Lung (tissue), 12 donors: ENCODE measurements around the gene CACNA1D. TPM values are rescaled to one million over a fixed set of nuclear protein-coding genes. Genes with fewer than 3 reads are reported as not detected.

ENCODE experiments used
- ATAC-seq: fragments of 200-7000 bp; cut with Tn5 transposase; one replicate; pipeline ENCODE4 v1.9.1; 2020; ENCODE audit warnings: moderate number of reproducible peaks; ENCODE audit not compliant: insufficient read depth, low FRiP score
- DNase-seq, 3 donors: peaks; one replicate each; pipeline ENCODE4 v3.0.0-alpha.2; 2013 to 2017
- H3K27ac ChIP-seq, 2 donors: one replicate each; pipeline ENCODE4 v1.5.1; 2013; ENCODE audit warnings: mild to moderate bottlenecking in 2 of 2, moderate library complexity in 2 of 2, control low read depth in 1 of 2, inconsistent platforms in 1 of 2, low read depth in 1 of 2, low read length in 1 of 2
- H3K27me3 ChIP-seq, 3 donors: one replicate each; pipeline ENCODE4 v1.5.1; 2013; ENCODE audit warnings: low read length in 2 of 3; ENCODE audit not compliant: control insufficient read depth in 3 of 3, insufficient read depth in 3 of 3
- H3K36me3 ChIP-seq, 4 donors: one replicate each; pipeline ENCODE4 v1.5.1; 2013; ENCODE audit warnings: low read length in 4 of 4, mild to moderate bottlenecking in 1 of 4, moderate library complexity in 1 of 4; ENCODE audit not compliant: control insufficient read depth in 4 of 4, insufficient read depth in 4 of 4
- H3K4me1 ChIP-seq, 5 donors: one replicate each; pipeline ENCODE4 v1.5.1; 2013; ENCODE audit warnings: low read length in 5 of 5, mild to moderate bottlenecking in 2 of 5, moderate library complexity in 1 of 5; ENCODE audit not compliant: control insufficient read depth in 5 of 5, insufficient read depth in 5 of 5
- H3K4me3 ChIP-seq: one replicate; pipeline ENCODE4 v1.5.1; 2013; ENCODE audit warnings: mild to moderate bottlenecking, control low read depth, moderate library complexity
- H3K9ac ChIP-seq, 2 donors: one replicate each; pipeline ENCODE4 v1.5.1; 2013; ENCODE audit warnings: low read length in 2 of 2, control low read depth in 1 of 2; ENCODE audit not compliant: insufficient read depth in 1 of 2
- H3K9me3 ChIP-seq, 4 donors: one replicate each; pipeline ENCODE4 v1.5.1; 2013; ENCODE audit warnings: low read length in 3 of 4, mild to moderate bottlenecking in 1 of 4, moderate library complexity in 1 of 4; ENCODE audit not compliant: control insufficient read depth in 4 of 4, insufficient read depth in 3 of 4
- CTCF ChIP-seq: IDR thresholded peaks from 2 replicates; pipeline ENCODE4 v1.5.1; 2012; ENCODE audit warnings: mild to moderate bottlenecking; ENCODE audit errors: control extremely low read depth, extremely low read depth
- WGBS, 2 donors: extraction: QIAGEN DNeasy Blood & Tissue Kit; methylation state at CpG; one replicate each; pipeline ENCODE4 v1.1.7; 2013; 5-methylcytosine and 5-hydroxymethylcytosine counted together
- polyA plus RNA-seq, 2 donors: library from polyadenylated mRNA; stranded (reverse); fragments of 200-250 nt; gene quantifications; one replicate each; pipeline ENCODE4 v1.2.1, GENCODE V29; 2013
- total RNA-seq, 2 donors: library from RNA; depleted of rRNA in 1 of 2; stranded (reverse); fragments of >200 nt in 1 of 2; gene quantifications; one replicate each; pipeline ENCODE4 v1.2.1, GENCODE V29; 2014 to 2021
- donor health status: control.
- donor health status: control.
- donor health status: Bipolar disorder and iron deficiency.
- donor health status: healthy.
- donor health status: DM: yes; HTN: yes; CAD: no.

The CACNA1D gene
- total and polyA plus RNA-seq, 4 donors, result 2.7 to 96.8 (median 23.1) TPM

- H3K36me3 ChIP-seq, result peaks cover 0 to 51% (median 24%) of the 10 kb centered on the region in 4 donors
- ATAC-seq (no peak), DNase-seq (no peak)
- H3K9ac ChIP-seq, result no peak overlapping the region
- H3K9me3 ChIP-seq, result no peaks in the 10 kb centered on the region
- H3K4me3 ChIP-seq, result no peak overlapping the region
- H3K4me1 ChIP-seq, result peaks cover 0 to 3% (median 0%) of the 10 kb centered on the region in 5 donors
- 76 to 92% methylated on average over 4 of the region's 4 CpGs for WGBS, 2 donors
- no peak overlapping the region for H3K27ac ChIP-seq
- no peak for TF ChIP-seq CTCF
- H3K27me3 ChIP-seq, result no peaks in the 10 kb centered on the region
Observed at GRCh38 chr3:53780171-53780570, 285.8 kb downstream of the CACNA1D start.

- no peaks in the 10 kb centered on the region for H3K27me3 ChIP-seq
- peaks cover 0 to 3% (median 0%) of the 10 kb centered on the region in 5 donors for H3K4me1 ChIP-seq
- TF ChIP-seq CTCF, result no peak
- H3K4me3 ChIP-seq, result no peak overlapping the region
- ATAC-seq (no peak), DNase-seq (peak in 2 of 3 donors; percentile 11 to 26)
- H3K9ac ChIP-seq, result no peak overlapping the region
- H3K9me3 ChIP-seq, result no peaks in the 10 kb centered on the region
- peaks cover 0 to 54% (median 22%) of the 10 kb centered on the region in 4 donors for H3K36me3 ChIP-seq
- H3K27ac ChIP-seq, result no peak overlapping the region
- 79 to 92% methylated on average over 2 of the region's 2 CpGs for WGBS, 2 donors
Observed at GRCh38 chr3:53780806-53781205, 286.4 kb downstream of the CACNA1D start.

DNA sequence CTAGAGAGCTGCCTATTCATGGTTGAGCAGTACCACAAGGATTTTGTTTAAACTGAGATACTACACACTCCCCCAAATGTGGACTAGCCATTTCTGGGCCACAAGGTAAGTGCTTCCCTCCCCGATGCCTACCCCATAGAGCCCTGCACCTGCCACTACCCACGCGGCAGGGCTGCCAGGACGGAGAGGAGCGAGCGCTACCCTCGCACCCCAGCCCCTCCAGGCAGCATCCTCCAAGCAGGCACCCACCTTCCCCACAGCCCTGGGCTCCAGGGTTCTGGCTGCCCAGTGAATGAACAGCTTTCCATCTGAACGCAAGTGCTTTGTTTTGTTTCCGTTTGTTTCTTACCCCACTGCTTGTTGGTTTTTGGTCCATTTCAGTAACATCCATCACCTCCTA lies 292.6 kb downstream of the CACNA1D start:
- WGBS, 2 donors, result 84 to 89% methylated on average over 9 of the region's 9 CpGs
- H3K4me1 ChIP-seq, result no peaks in the 10 kb centered on the region
- no peak for DNase-seq
- no peak overlapping the region for H3K27ac ChIP-seq
- H3K9me3 ChIP-seq, result no peaks in the 10 kb centered on the region
- H3K4me3 ChIP-seq, result no peak overlapping the region
- no peak for TF ChIP-seq CTCF
- peaks cover 0 to 39% (median 17%) of the 10 kb centered on the region in 4 donors for H3K36me3 ChIP-seq
- H3K27me3 ChIP-seq, result no peaks in the 10 kb centered on the region
- no peak for ATAC-seq
- H3K9ac ChIP-seq, result no peak overlapping the region

DNA sequence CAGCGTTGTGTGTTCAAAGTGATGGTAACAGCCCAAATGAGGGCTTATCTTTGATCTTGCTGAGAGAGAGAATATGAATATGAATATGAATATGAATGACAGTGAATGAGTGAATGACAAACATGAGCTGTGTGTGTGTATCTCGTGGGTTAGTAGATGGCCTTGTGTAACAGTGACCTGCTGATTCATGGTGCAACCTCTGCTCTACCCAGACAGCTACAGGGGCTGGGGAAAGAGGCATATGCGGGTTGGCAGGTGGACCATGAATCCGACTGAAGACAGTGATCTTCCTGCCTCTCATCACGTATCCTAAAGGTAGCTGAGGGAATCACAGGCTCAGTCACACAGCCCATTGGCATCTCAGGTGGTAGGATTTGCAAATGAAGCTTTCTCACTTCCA lies 293.6 kb downstream of the CACNA1D start:
- DNase-seq (no peak), ATAC-seq (no peak)
- H3K9ac ChIP-seq, result no peak overlapping the region
- H3K4me3 ChIP-seq, result no peak overlapping the region
- WGBS, 2 donors, result 77 to 78% methylated on average over 5 of the region's 5 CpGs
- no peak overlapping the region for H3K27ac ChIP-seq
- no peaks in the 10 kb centered on the region for H3K4me1 ChIP-seq
- no peaks in the 10 kb centered on the region for H3K27me3 ChIP-seq
- no peak for TF ChIP-seq CTCF
- no peaks in the 10 kb centered on the region for H3K9me3 ChIP-seq
- peaks cover 0 to 33% (median 17%) of the 10 kb centered on the region in 4 donors for H3K36me3 ChIP-seq
